ENCODE data around the gene CSNK1G1. TPM values are rescaled to one million over a fixed set of nuclear protein-coding genes. Genes with fewer than 3 reads are reported as not detected.
"Not testable (repeated sequence)": the region's sequence is repeated elsewhere in the genome, so short reads cannot be mapped to it uniquely, and the experiment has no call there.

The CSNK1G1 gene
- total and polyA plus RNA-seq, 3 donors from 2014 or later, result 32.7 to 77.5 (median 59.6) TPM

DNA sequence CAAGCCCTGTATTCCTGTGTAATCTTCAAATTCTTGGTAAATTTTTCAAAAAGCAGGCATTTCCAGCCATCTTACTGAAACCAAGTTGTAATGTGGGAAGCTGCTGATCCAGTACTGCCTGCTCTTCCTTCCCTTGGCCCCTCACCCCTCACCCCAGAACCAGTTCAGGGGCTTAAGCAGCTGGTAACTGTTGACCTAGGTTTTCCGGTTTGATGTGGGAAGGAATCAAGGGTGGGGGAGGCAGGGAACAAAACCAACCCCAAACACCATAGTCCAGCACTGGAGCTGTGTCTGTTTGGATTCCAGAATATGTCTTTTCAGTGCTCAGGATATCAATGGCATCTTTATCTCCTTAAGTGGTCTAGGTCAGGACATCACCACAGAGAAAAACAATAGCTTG, 233.5 kb downstream of the CSNK1G1 start:
- WGBS, 2 donors, result 80 to 82% methylated on average over 1 of the region's 1 CpG
- DNase-seq, result no peak
- Histone ChIP-seq H3K4me1 (no peaks in the 10 kb centered on the region), H3K36me3 (ENCODE audit: low read depth, missing control alignments) (no peaks in the 10 kb centered on the region), H3K27ac (no peak overlapping the region), H3K4me3 (no peak overlapping the region), H3K27me3 (no peaks in the 10 kb centered on the region), H3K9me3 (no peaks in the 10 kb centered on the region)
- TF ChIP-seq CTCF (IDR thresholded peaks at IDR 0.05), result no peak
- no peak for TF ChIP-seq POLR2A (IDR thresholded peaks at IDR 0.05)
- intact Hi-C loops (cut with DNase I; ENCODE audit: low total_unique reads), result no loop called here

- intact Hi-C loops (cut with DNase I; ENCODE audit: low total_unique reads), result no loop called here
- WGBS, 2 donors, result 73 to 74% methylated on average over 4 of the region's 4 CpGs
- H3K4me3 ChIP-seq, result no peak overlapping the region
- H3K9me3 ChIP-seq, result no peaks in the 10 kb centered on the region
- no peak for TF ChIP-seq POLR2A (IDR thresholded peaks at IDR 0.05)
- TF ChIP-seq CTCF (IDR thresholded peaks at IDR 0.05), result no peak
- no peaks in the 10 kb centered on the region for H3K27me3 ChIP-seq
- DNase-seq, result no peak
- H3K4me1 ChIP-seq, result no peaks in the 10 kb centered on the region
- no peaks in the 10 kb centered on the region for H3K36me3 ChIP-seq (ENCODE audit: low read depth, missing control alignments)
- no peak overlapping the region for H3K27ac ChIP-seq
These were observed 234.4 kb downstream of the CSNK1G1 start for GRCh38 chr15:64121614-64122013.

DNA sequence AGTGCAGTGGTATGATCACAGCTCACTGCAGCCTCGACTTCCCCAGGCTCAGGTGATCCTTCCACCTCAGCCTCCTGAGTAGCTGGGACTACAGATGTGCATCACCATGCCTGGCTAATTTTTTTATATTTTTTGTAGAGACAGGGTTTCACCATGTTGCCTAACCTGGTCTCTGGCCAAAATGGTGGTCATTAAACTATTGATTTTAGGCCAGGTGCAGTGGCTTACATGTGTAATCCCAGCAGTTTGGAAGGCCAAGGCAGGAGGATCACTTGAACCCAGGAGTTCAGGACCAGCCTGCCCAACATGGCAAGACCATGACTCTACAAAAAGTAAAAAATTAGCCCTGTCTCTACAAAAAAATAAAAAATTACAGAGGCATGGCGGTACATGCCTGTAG, 235.7 kb downstream of the CSNK1G1 start:
- 95 to 98% methylated on average over 2 of the region's 2 CpGs for WGBS, 2 donors
- intact Hi-C loops (cut with DNase I; ENCODE audit: low total_unique reads); H3K4me3 ChIP-seq; H3K36me3 ChIP-seq (ENCODE audit: low read depth, missing control alignments); H3K4me1 ChIP-seq; H3K27ac ChIP-seq; H3K27me3 ChIP-seq; H3K9me3 ChIP-seq; DNase-seq: not testable (repeated sequence)

DNA sequence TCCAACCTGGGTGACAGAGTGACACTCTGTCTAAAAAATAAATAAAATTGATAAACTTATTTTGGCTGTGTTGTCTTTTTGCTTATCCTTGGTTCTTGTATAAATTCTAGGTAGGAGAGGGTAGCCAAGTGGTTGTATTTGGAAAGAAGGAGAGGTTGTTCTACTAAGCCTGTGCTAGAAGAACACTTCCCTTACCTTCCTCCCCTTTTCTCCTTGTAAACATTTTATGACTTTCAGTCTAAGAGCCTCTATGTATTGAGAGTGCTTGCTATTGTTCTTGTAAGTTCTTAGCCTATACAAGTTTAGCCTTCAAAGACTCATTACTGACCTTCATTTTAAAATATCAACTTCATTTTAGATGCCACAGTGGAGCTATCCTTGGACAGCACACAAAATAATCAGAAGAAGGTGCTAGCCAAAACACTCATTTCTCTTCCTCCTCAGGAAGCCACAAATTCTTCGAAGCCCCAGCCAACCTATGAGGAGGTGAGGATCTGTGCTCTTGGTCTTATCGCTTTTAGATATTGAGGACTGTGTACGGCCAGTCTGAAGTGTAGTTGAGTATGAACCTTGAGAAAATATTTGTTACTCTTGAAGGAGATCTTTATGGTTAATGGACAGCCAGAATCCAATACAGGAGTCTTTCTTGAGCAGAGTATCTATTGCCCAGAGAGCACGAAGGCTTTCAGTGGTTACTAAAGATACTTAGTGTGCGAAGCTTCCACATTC, 238.1 kb downstream of the CSNK1G1 start:
- TF ChIP-seq CTCF (IDR thresholded peaks at IDR 0.05), result no peak
- no peak for TF ChIP-seq POLR2A (IDR thresholded peaks at IDR 0.05)
- intact Hi-C loops (cut with DNase I; ENCODE audit: low total_unique reads), result no loop called here
- Histone ChIP-seq H3K4me3 (no peak overlapping the region), H3K4me1 (no peaks in the 10 kb centered on the region), H3K36me3 (ENCODE audit: low read depth, missing control alignments) (no peaks in the 10 kb centered on the region), H3K9me3 (no peaks in the 10 kb centered on the region), H3K27me3 (no peaks in the 10 kb centered on the region), H3K27ac (no peak overlapping the region)
- 90 to 97% methylated on average over 5 of the region's 5 CpGs for WGBS, 2 donors
- DNase-seq, result no peak

Small RNA genes lying within 50 kb of the gene (small RNA-seq; reads per million reads assigned to genes)
- 0 reads per million in 2 donors for gene RF00554

Other genes starting within 250 kb of the CSNK1G1 start
- 1 to 10 TPM; 2.0 TPM for gene SNX22, start 204.4 kb downstream of the CSNK1G1 start, total RNA-seq
- gene SNX22, start 204.4 kb downstream of the CSNK1G1 start, polyA plus RNA-seq (ENCODE audit: insufficient read depth, low read depth, low replicate concordance), result 1.9 TPM
- 100 to 1,000 TPM; 202 to 302 TPM for gene PPIB, start 193.2 kb downstream of the CSNK1G1 start, total RNA-seq
- gene PPIB, start 193.2 kb downstream of the CSNK1G1 start, polyA plus RNA-seq (ENCODE audit: insufficient read depth, low read depth, low replicate concordance), result 288 TPM
- gene PCLAF, start 25.3 kb upstream of the CSNK1G1 start, total RNA-seq, result 10 to 100 TPM in 1 of 2 donors, 1 to 10 TPM in 1; 6.0 to 10.9 TPM
- 19.5 TPM for gene PCLAF, start 25.3 kb upstream of the CSNK1G1 start, polyA plus RNA-seq (ENCODE audit: insufficient read depth, low read depth, low replicate concordance)
- gene TRIP4, start 31.7 kb upstream of the CSNK1G1 start, total RNA-seq, result 10 to 100 TPM; 17.1 to 19.4 TPM
- 23.4 TPM for gene TRIP4, start 31.7 kb upstream of the CSNK1G1 start, polyA plus RNA-seq (ENCODE audit: insufficient read depth, low read depth, low replicate concordance)
- gene ZNF609, start 104.4 kb upstream of the CSNK1G1 start, total RNA-seq, result 10 to 100 TPM; 48.7 to 60.5 TPM
- gene ZNF609, start 104.4 kb upstream of the CSNK1G1 start, polyA plus RNA-seq (ENCODE audit: insufficient read depth, low read depth, low replicate concordance), result 75.8 TPM